Measurements from ENCODE around the gene HAT1.

GRCh38 chr2:171966235-171966634, 44.0 kb downstream of the HAT1 start:
- TF ChIP-seq POLR2A (IDR thresholded peaks at IDR 0.05) (no peak), CTCF (IDR thresholded peaks at IDR 0.05) (no peak)
